Liver (tissue), 9 donors: ENCODE data around the gene LMBRD2. TPM values are rescaled to one million over a fixed set of nuclear protein-coding genes. Genes with fewer than 3 reads are reported as not detected.

ENCODE experiments used
- DNase-seq: peaks from one replicate; pipeline ENCODE4 v3.0.0-alpha.2; 2017; ENCODE audit warnings: low spot score
- H3K27ac ChIP-seq, 2 donors: one replicate each; pipeline ENCODE4 v1.7.0; 2013; ENCODE audit warnings: inconsistent platforms in 2 of 2, low read length in 2 of 2, control low read depth in 1 of 2, low read depth in 1 of 2, mild to moderate bottlenecking in 1 of 2
- H3K27me3 ChIP-seq, 4 donors: one replicate each; pipeline versions ENCODE4 v1.6.1 to v1.7.0; 2013; ENCODE audit warnings: low read length in 3 of 4, inconsistent platforms in 1 of 4, mild to moderate bottlenecking in 1 of 4, moderate library complexity in 1 of 4; ENCODE audit not compliant: control insufficient read depth in 4 of 4, insufficient read depth in 4 of 4
- H3K36me3 ChIP-seq, 4 donors: one replicate each; pipeline versions ENCODE4 v1.6.1 to v1.7.0; 2013; ENCODE audit warnings: low read length in 3 of 4, mild to moderate bottlenecking in 3 of 4, low read depth in 1 of 4, moderate library complexity in 1 of 4; ENCODE audit not compliant: control insufficient read depth in 4 of 4, insufficient read depth in 3 of 4
- H3K4me1 ChIP-seq, 4 donors: one replicate each; pipeline versions ENCODE4 v1.6.1 to v1.7.0; 2013; ENCODE audit warnings: low read length in 3 of 4, mild to moderate bottlenecking in 3 of 4, moderate library complexity in 1 of 4; ENCODE audit not compliant: control insufficient read depth in 4 of 4, insufficient read depth in 4 of 4
- H3K4me3 ChIP-seq, 3 donors: one replicate each; pipeline versions ENCODE4 v1.6.1 to v1.7.0; 2013; ENCODE audit warnings: low read length in 3 of 3, control low read depth in 1 of 3, low read depth in 1 of 3, mild to moderate bottlenecking in 1 of 3
- H3K9ac ChIP-seq, 2 donors: one replicate each; pipeline ENCODE4 v1.7.0; 2013; ENCODE audit warnings: low read length in 2 of 2, mild to moderate bottlenecking in 2 of 2, moderate library complexity in 2 of 2, control low read depth in 1 of 2, low read depth in 1 of 2
- H3K9me3 ChIP-seq, 4 donors: one replicate each; pipeline versions ENCODE4 v1.6.1 to v1.7.0; 2013; ENCODE audit warnings: low read length in 3 of 4; ENCODE audit not compliant: control insufficient read depth in 4 of 4
- FOXA1 ChIP-seq: IDR thresholded peaks from 2 replicates; pipeline ENCODE4 v1.6.1; 2016; ENCODE audit warnings: antibody characterized with exemption
- FOXA2 ChIP-seq: IDR thresholded peaks from 2 replicates; pipeline ENCODE4 v1.6.1; 2016; ENCODE audit warnings: antibody characterized with exemption
- HNF4A ChIP-seq, 2 donors: conservative IDR thresholded peaks; 2 replicates each; pipeline ENCODE4 v1.6.1; 2016; ENCODE audit warnings: antibody characterized with exemption in 2 of 2, mild to moderate bottlenecking in 2 of 2
- JUND ChIP-seq, 2 donors: IDR thresholded peaks; 2 replicates each; pipeline ENCODE4 v1.6.1; 2016; ENCODE audit warnings: antibody characterized with exemption in 2 of 2
- RAD21 ChIP-seq, 2 donors: IDR thresholded peaks; 2 replicates each; pipeline ENCODE4 v1.6.1; 2016; ENCODE audit warnings: antibody characterized with exemption in 2 of 2, mild to moderate bottlenecking in 2 of 2
- RXRA ChIP-seq, 2 donors: IDR thresholded peaks; 2 replicates each; pipeline ENCODE4 v1.6.1; 2017 to 2018; ENCODE audit warnings: antibody characterized with exemption in 2 of 2, mild to moderate bottlenecking in 1 of 2
- SP1 ChIP-seq: IDR thresholded peaks from 2 replicates; pipeline ENCODE4 v1.6.1; 2018; ENCODE audit warnings: antibody characterized with exemption, mild to moderate bottlenecking
- TAF1 ChIP-seq: conservative IDR thresholded peaks from 2 replicates; pipeline ENCODE4 v1.6.1; 2016; ENCODE audit warnings: antibody characterized with exemption, mild to moderate bottlenecking
- WGBS: extraction: QIAGEN DNeasy Blood & Tissue Kit; methylation state at CpG from one replicate; pipeline ENCODE4 v1.1.7; 2013; 5-methylcytosine and 5-hydroxymethylcytosine counted together
- polyA plus RNA-seq, 2 donors: library from polyadenylated mRNA; stranded (reverse) in 1 of 2; unstranded in 1 of 2; fragments of 200-250 nt in 1 of 2; fragments of >200 nt in 1 of 2; fragmentation: Nextera tagmentation in 1 of 2; extraction: Ambion mirVana in 1 of 2; gene quantifications; one replicate each; pipeline versions ENCODE4 v1.2.1 to v1.2.3, GENCODE V29; 2013 to 2015
- total RNA-seq, 2 donors: library from RNA; depleted of rRNA; stranded (reverse); fragments of >200 nt; gene quantifications; one replicate each; pipeline ENCODE4 v1.2.3, GENCODE V29; 2014
- TF ChIP-seq, protein P1 (sequence below): IDR thresholded peaks from 2 replicates; pipeline ENCODE4 v1.6.1; 2016; ENCODE audit warnings: antibody characterized with exemption, mild to moderate bottlenecking
- TF ChIP-seq, protein P2 (sequence below): IDR thresholded peaks from 2 replicates; pipeline ENCODE4 v1.6.1; 2016; ENCODE audit warnings: antibody characterized with exemption
- TF ChIP-seq, protein P3 (sequence below): fragments of 150-350 bp; IDR thresholded peaks from 2 replicates; pipeline ENCODE4 v1.5.1; 2017; ENCODE audit warnings: improper control_type of control experiment, low read depth, low read length; ENCODE audit not compliant: missing input control
- TF ChIP-seq, protein P4 (sequence below): IDR thresholded peaks from 2 replicates; pipeline ENCODE4 v1.6.1; 2016; ENCODE audit warnings: antibody characterized with exemption
- donor health status: healthy.
- donor health status: healthy.
- donor health status: healthy.
- donor health status: healthy.
- donor health status: healthy.

LMBRD2 gene
- total and polyA plus RNA-seq, 4 donors = 3.8 to 20.5 (median 9.2) TPM

DNA sequence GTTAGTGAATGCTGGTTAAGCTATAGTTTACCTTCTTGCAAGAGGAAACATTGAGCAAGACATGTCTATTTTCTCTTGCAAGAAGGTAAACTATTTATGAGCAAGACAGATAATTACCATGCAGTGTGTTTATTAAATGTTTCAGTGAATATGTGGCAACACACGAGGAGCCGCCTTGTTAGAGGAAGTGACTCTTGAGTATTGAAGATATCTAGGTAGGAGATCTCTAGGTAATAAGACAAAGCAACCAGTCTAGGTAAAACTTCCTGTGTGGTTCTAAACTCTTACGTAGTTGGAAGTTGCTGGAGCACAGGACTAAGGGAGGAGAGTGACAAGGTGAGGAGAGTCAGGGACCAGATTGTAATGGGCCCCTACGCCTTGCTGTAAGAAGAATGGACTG is 17.1 kb upstream of the LMBRD2 start (continued):
- TF ChIP-seq, protein P1, sequence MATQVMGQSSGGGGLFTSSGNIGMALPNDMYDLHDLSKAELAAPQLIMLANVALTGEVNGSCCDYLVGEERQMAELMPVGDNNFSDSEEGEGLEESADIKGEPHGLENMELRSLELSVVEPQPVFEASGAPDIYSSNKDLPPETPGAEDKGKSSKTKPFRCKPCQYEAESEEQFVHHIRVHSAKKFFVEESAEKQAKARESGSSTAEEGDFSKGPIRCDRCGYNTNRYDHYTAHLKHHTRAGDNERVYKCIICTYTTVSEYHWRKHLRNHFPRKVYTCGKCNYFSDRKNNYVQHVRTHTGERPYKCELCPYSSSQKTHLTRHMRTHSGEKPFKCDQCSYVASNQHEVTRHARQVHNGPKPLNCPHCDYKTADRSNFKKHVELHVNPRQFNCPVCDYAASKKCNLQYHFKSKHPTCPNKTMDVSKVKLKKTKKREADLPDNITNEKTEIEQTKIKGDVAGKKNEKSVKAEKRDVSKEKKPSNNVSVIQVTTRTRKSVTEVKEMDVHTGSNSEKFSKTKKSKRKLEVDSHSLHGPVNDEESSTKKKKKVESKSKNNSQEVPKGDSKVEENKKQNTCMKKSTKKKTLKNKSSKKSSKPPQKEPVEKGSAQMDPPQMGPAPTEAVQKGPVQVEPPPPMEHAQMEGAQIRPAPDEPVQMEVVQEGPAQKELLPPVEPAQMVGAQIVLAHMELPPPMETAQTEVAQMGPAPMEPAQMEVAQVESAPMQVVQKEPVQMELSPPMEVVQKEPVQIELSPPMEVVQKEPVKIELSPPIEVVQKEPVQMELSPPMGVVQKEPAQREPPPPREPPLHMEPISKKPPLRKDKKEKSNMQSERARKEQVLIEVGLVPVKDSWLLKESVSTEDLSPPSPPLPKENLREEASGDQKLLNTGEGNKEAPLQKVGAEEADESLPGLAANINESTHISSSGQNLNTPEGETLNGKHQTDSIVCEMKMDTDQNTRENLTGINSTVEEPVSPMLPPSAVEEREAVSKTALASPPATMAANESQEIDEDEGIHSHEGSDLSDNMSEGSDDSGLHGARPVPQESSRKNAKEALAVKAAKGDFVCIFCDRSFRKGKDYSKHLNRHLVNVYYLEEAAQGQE = no peak
- TF ChIP-seq HNF4A (conservative IDR thresholded peaks at IDR 0.05) (no peak), RXRA (IDR thresholded peaks at IDR 0.05) (no peak), FOXA1 (no peak)
- TF ChIP-seq, protein P2, sequence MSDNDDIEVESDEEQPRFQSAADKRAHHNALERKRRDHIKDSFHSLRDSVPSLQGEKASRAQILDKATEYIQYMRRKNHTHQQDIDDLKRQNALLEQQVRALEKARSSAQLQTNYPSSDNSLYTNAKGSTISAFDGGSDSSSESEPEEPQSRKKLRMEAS = no peak

DNA sequence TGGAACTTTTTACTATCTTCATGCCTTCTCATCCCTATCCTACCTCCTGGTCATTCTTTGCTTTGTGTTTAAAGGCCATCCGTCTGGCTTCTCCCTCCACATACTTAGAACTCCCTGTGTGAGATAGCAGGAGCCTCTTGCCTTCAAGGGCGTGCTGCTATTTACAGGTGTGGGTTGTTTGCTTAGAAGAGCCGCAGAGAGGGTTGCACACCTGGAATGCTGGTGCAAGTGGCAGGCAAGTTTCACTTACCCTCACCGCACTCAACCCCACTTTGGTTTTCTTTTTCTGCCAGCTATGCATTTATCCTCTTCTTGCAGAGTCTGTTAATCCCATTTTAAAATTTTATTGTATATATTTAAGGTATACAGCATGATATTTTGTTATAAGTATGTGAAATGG is 12.8 kb upstream of the LMBRD2 start:
- peaks cover 3 to 40% (median 29%) of the 10 kb centered on the region in 4 donors for H3K36me3 ChIP-seq
- H3K4me1 ChIP-seq = peaks cover 0 to 20% (median 13%) of the 10 kb centered on the region in 4 donors
- DNase-seq = no peak
- H3K27me3 ChIP-seq = no peaks in the 10 kb centered on the region
- no peak overlapping the region for H3K4me3 ChIP-seq
- no peaks in the 10 kb centered on the region for H3K9me3 ChIP-seq
- no peak for TF ChIP-seq RAD21 (IDR thresholded peaks at IDR 0.05)
- no peak for TF ChIP-seq TAF1
- no peak for TF ChIP-seq HNF4A (conservative IDR thresholded peaks at IDR 0.05)
- no peak for TF ChIP-seq RXRA (IDR thresholded peaks at IDR 0.05)
- TF ChIP-seq, protein P3, sequence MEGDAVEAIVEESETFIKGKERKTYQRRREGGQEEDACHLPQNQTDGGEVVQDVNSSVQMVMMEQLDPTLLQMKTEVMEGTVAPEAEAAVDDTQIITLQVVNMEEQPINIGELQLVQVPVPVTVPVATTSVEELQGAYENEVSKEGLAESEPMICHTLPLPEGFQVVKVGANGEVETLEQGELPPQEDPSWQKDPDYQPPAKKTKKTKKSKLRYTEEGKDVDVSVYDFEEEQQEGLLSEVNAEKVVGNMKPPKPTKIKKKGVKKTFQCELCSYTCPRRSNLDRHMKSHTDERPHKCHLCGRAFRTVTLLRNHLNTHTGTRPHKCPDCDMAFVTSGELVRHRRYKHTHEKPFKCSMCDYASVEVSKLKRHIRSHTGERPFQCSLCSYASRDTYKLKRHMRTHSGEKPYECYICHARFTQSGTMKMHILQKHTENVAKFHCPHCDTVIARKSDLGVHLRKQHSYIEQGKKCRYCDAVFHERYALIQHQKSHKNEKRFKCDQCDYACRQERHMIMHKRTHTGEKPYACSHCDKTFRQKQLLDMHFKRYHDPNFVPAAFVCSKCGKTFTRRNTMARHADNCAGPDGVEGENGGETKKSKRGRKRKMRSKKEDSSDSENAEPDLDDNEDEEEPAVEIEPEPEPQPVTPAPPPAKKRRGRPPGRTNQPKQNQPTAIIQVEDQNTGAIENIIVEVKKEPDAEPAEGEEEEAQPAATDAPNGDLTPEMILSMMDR = no peak
- TF ChIP-seq JUND (IDR thresholded peaks at IDR 0.05) = no peak
- H3K27ac ChIP-seq = no peak overlapping the region
- H3K9ac ChIP-seq = no peak overlapping the region
- WGBS = 96% methylated on average over 4 of the region's 4 CpGs

DNA sequence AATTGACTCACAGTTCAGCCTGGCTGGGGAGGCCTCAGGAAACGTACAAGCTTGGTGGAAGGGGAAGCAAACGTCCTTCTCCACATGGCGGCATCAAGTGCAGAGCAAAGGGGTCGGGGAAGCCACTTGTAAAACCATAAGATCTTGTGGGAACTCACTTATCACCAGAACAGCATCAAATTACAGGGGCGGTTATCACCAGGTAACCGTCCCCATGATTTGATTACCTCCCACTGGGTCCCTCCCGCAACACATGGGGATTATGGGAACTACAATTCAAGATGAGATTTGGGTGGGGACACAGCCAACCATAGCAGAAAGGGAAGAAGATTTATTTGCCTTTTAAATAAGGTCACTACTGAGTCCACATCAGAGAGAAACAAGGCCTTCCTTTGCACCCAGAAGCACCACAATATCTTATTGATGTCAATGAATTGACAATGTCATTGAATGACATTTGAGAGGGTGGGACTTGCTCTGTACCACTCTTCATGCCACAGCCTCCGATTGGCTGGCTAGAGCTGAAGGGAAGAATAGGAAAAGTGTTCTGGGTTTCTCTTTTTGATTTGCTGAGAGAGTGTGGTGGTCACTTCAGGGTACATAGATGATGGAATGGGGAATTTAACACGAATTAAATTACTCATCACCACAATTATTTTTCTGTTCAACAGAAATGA is 11.3 kb upstream of the LMBRD2 start:
- Histone ChIP-seq H3K36me3 (peaks cover 3 to 34% (median 19%) of the 10 kb centered on the region in 4 donors), H3K4me1 (peaks cover 2 to 27% (median 22%) of the 10 kb centered on the region in 4 donors), H3K27ac (no peak overlapping the region), H3K4me3 (no peak overlapping the region), H3K27me3 (no peaks in the 10 kb centered on the region), H3K9me3 (no peaks in the 10 kb centered on the region), H3K9ac (no peak overlapping the region)
- no peak for DNase-seq
- no peak for TF ChIP-seq SP1
- TF ChIP-seq, protein P3 = no peak
- TF ChIP-seq, protein P4, sequence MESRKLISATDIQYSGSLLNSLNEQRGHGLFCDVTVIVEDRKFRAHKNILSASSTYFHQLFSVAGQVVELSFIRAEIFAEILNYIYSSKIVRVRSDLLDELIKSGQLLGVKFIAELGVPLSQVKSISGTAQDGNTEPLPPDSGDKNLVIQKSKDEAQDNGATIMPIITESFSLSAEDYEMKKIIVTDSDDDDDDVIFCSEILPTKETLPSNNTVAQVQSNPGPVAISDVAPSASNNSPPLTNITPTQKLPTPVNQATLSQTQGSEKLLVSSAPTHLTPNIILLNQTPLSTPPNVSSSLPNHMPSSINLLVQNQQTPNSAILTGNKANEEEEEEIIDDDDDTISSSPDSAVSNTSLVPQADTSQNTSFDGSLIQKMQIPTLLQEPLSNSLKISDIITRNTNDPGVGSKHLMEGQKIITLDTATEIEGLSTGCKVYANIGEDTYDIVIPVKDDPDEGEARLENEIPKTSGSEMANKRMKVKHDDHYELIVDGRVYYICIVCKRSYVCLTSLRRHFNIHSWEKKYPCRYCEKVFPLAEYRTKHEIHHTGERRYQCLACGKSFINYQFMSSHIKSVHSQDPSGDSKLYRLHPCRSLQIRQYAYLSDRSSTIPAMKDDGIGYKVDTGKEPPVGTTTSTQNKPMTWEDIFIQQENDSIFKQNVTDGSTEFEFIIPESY = no peak
- no peak for TF ChIP-seq FOXA2
- 95% methylated on average over 9 of the region's 9 CpGs for WGBS
